ENCODE results near the gene CNGA2.
A peak's percentile ranks its signal among the peaks of the same experiment; 100 is the strongest.

Gene CNGA2

GRCh38 chrX:151753313-151754046 lies 18.9 kb downstream of the CNGA2 start:
- DNase-seq: peak; percentile 1

GRCh38 chrX:151754047-151754429 lies 19.5 kb downstream of the CNGA2 start:
- DNase-seq: no peak

GRCh38 chrX:151754641-151755215 lies 20.2 kb downstream of the CNGA2 start:
- no peak for DNase-seq

- DNase-seq: no peak
Observed at GRCh38 chrX:151759041-151759708, 24.6 kb downstream of the CNGA2 start.

- no peak for DNase-seq
Observed at GRCh38 chrX:151762802-151763201, 28.3 kb downstream of the CNGA2 start.

GRCh38 chrX:151763711-151764110 lies 29.2 kb downstream of the CNGA2 start:
- no peak for DNase-seq

GRCh38 chrX:151765026-151765425 lies 30.5 kb downstream of the CNGA2 start:
- DNase-seq: no peak

GRCh38 chrX:151771726-151772125 lies 37.2 kb downstream of the CNGA2 start:
- no peak for DNase-seq

GRCh38 chrX:151773434-151773833 lies 38.9 kb downstream of the CNGA2 start:
- DNase-seq: no peak

- no peak for DNase-seq
Observed at GRCh38 chrX:151774421-151774820, 39.9 kb downstream of the CNGA2 start.

- no peak for DNase-seq
Observed at GRCh38 chrX:151776181-151776731, 41.7 kb downstream of the CNGA2 start.

GRCh38 chrX:151776936-151777335 lies 42.4 kb downstream of the CNGA2 start:
- DNase-seq: no peak

GRCh38 chrX:151779258-151779657 lies 44.7 kb downstream of the CNGA2 start:
- DNase-seq: no peak

- no peak for DNase-seq
Observed at GRCh38 chrX:151780621-151781020, 46.1 kb downstream of the CNGA2 start.

GRCh38 chrX:151789179-151789800 lies 54.7 kb downstream of the CNGA2 start:
- no peak for DNase-seq

- DNase-seq: no peak
Observed at GRCh38 chrX:151790481-151791160, 56.1 kb downstream of the CNGA2 start.

- DNase-seq: no peak
Observed at GRCh38 chrX:151791961-151792360, 57.4 kb downstream of the CNGA2 start.

GRCh38 chrX:151792505-151792904 lies 58.0 kb downstream of the CNGA2 start:
- DNase-seq: no peak

- no peak for DNase-seq
Observed at GRCh38 chrX:151793886-151794285, 59.3 kb downstream of the CNGA2 start.
